ENCODE measurements around the gene DIAPH1. TPM values are rescaled to one million over a fixed set of nuclear protein-coding genes. Genes with fewer than 3 reads are reported as not detected.

Gene DIAPH1
- total RNA-seq, 1 donor from 2014 or later, result 43.0 TPM

DNA sequence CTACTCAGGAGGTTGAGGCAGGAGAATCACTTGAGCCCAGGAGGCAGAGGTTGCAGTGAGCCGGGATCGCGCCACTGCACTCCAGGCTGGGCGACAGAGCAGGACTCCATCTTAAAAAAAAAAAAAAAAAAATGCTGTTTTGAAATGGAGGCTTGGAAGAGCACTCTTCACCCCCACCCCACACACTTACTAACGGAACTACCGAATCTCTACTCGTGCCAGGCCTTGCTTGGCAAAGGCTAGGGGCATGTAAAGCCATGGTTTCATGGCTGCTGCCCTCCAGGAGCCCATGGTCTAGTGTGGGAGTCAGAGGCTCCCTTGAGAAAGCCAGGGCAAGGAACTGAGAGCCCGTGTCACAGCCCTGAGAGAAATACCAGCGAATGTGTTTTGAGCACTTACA lies 108.6 kb downstream of the DIAPH1 start:
- no peak overlapping the region for H3K4me3 Mint-ChIP-seq
- TF ChIP-seq, protein P1, sequence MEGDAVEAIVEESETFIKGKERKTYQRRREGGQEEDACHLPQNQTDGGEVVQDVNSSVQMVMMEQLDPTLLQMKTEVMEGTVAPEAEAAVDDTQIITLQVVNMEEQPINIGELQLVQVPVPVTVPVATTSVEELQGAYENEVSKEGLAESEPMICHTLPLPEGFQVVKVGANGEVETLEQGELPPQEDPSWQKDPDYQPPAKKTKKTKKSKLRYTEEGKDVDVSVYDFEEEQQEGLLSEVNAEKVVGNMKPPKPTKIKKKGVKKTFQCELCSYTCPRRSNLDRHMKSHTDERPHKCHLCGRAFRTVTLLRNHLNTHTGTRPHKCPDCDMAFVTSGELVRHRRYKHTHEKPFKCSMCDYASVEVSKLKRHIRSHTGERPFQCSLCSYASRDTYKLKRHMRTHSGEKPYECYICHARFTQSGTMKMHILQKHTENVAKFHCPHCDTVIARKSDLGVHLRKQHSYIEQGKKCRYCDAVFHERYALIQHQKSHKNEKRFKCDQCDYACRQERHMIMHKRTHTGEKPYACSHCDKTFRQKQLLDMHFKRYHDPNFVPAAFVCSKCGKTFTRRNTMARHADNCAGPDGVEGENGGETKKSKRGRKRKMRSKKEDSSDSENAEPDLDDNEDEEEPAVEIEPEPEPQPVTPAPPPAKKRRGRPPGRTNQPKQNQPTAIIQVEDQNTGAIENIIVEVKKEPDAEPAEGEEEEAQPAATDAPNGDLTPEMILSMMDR (IDR thresholded peaks at IDR 0.05; ENCODE audit: unreplicated experiment), result no peak
- no peaks in the 10 kb centered on the region for H3K9me3 Mint-ChIP-seq
- peaks cover 56% of the 10 kb centered on the region for H3K4me1 Mint-ChIP-seq
- no peak for DNase-seq (ENCODE audit: low spot score in 2 of 2, unreplicated experiment in 2 of 2)
- peak overlapping the region; percentile 98 for H3K27ac Mint-ChIP-seq
- peaks cover 6% of the 10 kb centered on the region for H3K36me3 Mint-ChIP-seq
- no peaks in the 10 kb centered on the region for H3K27me3 Mint-ChIP-seq (ENCODE audit: low read depth)

DNA sequence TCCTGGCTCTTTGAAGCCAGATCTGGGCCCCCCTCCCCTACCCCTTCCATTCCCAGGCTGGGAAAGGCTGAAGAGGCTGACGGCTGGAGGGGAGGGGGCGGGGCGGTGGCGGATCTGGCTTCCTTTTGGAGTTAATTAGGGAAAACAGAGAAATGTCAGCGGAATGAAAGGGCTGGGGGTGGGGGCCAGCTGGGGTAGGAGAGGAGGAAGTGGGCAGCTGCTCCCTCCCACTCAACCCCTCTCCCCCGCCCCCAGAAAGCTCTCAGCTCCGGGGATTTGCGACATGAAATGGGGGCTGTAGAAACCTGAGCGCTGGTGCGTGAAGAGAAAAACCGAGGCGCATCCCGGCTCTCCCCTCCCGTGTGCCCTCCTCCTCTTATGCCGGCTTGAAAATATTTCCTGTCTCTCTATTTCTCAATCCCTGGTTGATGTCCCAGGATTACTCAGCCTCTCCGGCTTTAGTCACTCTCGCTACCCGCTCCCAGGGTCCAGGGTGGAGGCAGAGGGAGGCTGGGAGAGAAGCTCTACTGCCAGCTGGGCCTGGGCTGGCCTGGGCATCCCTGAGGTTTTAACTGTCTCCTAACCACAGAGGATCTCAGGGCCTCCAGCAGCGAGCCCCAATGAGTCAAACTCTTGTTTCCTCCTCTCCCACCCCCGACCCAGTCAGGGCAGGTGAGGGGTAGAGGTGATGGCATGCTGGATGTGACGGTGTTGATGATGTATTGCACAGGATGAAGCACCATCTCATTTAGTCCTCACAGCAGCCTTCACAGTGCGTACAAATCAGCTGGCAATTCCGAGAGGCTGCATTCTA lies 109.8 kb downstream of the DIAPH1 start:
- Mint-ChIP-seq H3K36me3 (peaks cover 9% of the 10 kb centered on the region), H3K27ac (peak overlapping the region; percentile 98), H3K4me1 (peaks cover 45% of the 10 kb centered on the region), H3K9me3 (no peaks in the 10 kb centered on the region), H3K27me3 (ENCODE audit: low read depth) (no peaks in the 10 kb centered on the region), H3K4me3 (peak overlapping the region; percentile 62)
- TF ChIP-seq, protein P1 (IDR thresholded peaks at IDR 0.05; ENCODE audit: unreplicated experiment), result no peak
- peak; percentile 51 to 67 for DNase-seq (ENCODE audit: low spot score in 2 of 2, unreplicated experiment in 2 of 2)

DNA sequence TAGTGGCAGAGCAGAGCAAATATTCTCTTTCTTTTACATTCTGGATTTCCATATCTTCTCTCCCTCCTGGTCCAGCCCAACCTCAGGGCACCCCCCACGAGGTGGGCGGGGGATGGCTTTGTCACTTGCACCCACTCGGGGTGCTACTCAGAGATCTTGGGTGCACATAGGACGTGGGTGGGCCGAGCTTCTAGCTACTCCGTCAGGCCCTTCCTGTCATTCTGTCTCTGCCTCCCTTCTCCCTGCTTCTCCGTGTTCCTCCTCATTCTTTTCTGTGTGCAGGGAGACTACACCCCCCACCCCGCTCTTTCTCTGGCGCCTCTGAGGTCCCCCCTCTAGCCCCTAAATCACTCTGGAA lies 110.4 kb downstream of the DIAPH1 start:
- H3K4me3 Mint-ChIP-seq, result peak overlapping the region; percentile 62
- H3K9me3 Mint-ChIP-seq, result no peaks in the 10 kb centered on the region
- no peaks in the 10 kb centered on the region for H3K27me3 Mint-ChIP-seq (ENCODE audit: low read depth)
- peaks cover 40% of the 10 kb centered on the region for H3K4me1 Mint-ChIP-seq
- DNase-seq (ENCODE audit: low spot score in 2 of 2, unreplicated experiment in 2 of 2), result no peak
- peak overlapping the region; percentile 98 for H3K27ac Mint-ChIP-seq
- TF ChIP-seq, protein P1 (IDR thresholded peaks at IDR 0.05; ENCODE audit: unreplicated experiment), result no peak
- peaks cover 9% of the 10 kb centered on the region for H3K36me3 Mint-ChIP-seq

DNA sequence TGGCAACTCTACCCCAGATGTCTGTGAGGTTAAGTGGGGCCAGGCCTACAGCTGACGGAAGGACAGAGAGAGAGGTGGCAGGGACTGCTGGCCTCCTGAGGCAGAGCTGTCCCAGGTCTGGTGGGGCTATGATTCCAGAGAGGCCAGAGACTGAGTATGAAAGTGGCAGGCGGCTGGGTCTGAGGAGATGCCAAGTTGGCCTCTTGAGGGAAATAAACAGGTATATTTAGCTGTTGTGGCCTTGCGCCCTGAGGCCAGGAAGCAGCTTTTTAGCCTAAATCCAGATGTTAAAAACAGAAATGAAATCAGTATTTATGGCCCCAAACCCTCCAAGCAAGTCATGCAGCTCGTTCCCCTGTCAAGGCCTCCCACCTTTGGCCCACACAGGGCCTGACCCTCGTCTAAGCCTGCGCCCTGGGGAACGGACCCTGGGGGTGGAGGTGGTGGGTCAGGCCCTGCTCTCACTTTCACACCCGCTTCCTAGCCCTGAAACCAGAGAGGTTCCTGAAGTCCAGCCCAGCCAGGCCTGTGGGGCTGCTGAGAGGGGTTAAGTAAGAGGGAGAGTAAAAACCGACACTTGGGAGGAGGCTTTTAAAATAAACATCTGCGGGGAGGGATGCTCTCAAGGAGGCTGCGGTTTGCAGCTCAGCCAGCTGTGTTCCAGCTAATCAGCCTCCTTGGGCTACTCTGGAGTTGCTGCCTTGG lies 111.3 kb downstream of the DIAPH1 start:
- peaks cover 35% of the 10 kb centered on the region for H3K4me1 Mint-ChIP-seq
- H3K4me3 Mint-ChIP-seq, result no peak overlapping the region
- H3K9me3 Mint-ChIP-seq, result no peaks in the 10 kb centered on the region
- H3K27ac Mint-ChIP-seq, result peak overlapping the region; percentile 98
- H3K27me3 Mint-ChIP-seq (ENCODE audit: low read depth), result no peaks in the 10 kb centered on the region
- H3K36me3 Mint-ChIP-seq, result peaks cover 9% of the 10 kb centered on the region
- TF ChIP-seq, protein P1 (IDR thresholded peaks at IDR 0.05; ENCODE audit: unreplicated experiment), result no peak
- no peak for DNase-seq (ENCODE audit: low spot score in 2 of 2, unreplicated experiment in 2 of 2)

DNA sequence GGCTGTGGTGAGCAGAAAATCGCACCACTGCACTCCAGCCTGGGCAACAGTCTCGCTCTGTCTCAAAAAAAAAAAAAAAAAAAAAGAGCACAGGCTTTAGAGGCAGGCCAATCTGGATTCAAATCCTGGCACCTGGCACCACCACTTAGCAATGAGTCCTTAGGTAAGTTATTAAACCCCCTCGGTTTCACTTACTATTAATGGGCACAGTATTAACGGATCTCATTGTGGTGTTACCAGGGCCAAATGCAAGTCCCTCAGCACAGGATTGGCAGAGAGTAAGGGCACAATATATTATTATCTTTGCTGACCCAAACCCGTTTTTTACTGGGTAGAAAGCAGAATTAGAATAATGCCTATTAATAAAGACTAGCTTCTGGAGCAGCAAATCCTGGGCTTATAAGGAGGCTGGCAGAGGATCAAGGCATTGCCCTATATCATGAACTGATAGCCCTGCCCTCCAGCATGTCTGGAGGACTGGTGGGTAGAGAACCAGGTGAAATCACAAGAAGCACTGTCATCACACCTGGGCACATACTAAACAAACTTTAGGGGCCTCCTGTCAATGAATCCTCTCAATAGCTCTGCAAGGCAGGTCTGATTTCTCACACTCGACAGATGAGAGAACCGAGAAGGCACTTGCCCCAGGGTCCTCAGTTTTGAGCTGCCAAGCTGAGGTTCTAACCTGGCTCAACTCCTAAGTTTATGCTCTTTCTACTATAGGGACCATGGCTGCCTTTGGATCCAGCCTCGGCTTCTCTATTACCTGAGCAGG lies 112.2 kb downstream of the DIAPH1 start:
- no peak for DNase-seq (ENCODE audit: low spot score in 2 of 2, unreplicated experiment in 2 of 2)
- Mint-ChIP-seq H3K36me3 (peaks cover 7% of the 10 kb centered on the region), H3K27me3 (ENCODE audit: low read depth) (no peaks in the 10 kb centered on the region), H3K4me3 (no peak overlapping the region), H3K4me1 (peaks cover 35% of the 10 kb centered on the region), H3K27ac (peak overlapping the region; percentile 98), H3K9me3 (no peaks in the 10 kb centered on the region)
- TF ChIP-seq, protein P1 (IDR thresholded peaks at IDR 0.05; ENCODE audit: unreplicated experiment), result no peak

All from mesothelial cell of epicardium (in vitro differentiated cells).